ENCODE measurements around the gene CNGB1.
"Not testable (repeated sequence)": the region's sequence is repeated elsewhere in the genome, so short reads cannot be mapped to it uniquely, and the experiment has no call there.

The CNGB1 gene

GRCh38 chr16:57846078-57846697 lies 124.7 kb downstream of the CNGB1 start:
- no peak for DNase-seq

GRCh38 chr16:57845115-57845514 lies 125.8 kb downstream of the CNGB1 start:
- DNase-seq, result no peak

- DNase-seq, result no peak
These were observed 126.4 kb downstream of the CNGB1 start for GRCh38 chr16:57844416-57845030.

GRCh38 chr16:57843400-57843799 lies 127.5 kb downstream of the CNGB1 start:
- no peak for DNase-seq

- DNase-seq, result no peak
These were observed 128.3 kb downstream of the CNGB1 start for GRCh38 chr16:57842601-57843000.

GRCh38 chr16:57840833-57841232 lies 130.1 kb downstream of the CNGB1 start:
- DNase-seq, result no peak

GRCh38 chr16:57838161-57838560 lies 132.8 kb downstream of the CNGB1 start:
- no peak for DNase-seq

- DNase-seq, result no peak
These were observed 133.4 kb downstream of the CNGB1 start for GRCh38 chr16:57837305-57838125.

- not testable (repeated sequence) for DNase-seq
These were observed 135.5 kb downstream of the CNGB1 start for GRCh38 chr16:57835439-57835838.

- no peak for DNase-seq
These were observed 136.0 kb downstream of the CNGB1 start for GRCh38 chr16:57834936-57835335.
